Measurements from ENCODE around the gene EYA4. TPM values are rescaled to one million over a fixed set of nuclear protein-coding genes. Genes with fewer than 3 reads are reported as not detected.

Gene EYA4
- total RNA-seq, 2 experiments from 2014 or later, result not detected

DNA sequence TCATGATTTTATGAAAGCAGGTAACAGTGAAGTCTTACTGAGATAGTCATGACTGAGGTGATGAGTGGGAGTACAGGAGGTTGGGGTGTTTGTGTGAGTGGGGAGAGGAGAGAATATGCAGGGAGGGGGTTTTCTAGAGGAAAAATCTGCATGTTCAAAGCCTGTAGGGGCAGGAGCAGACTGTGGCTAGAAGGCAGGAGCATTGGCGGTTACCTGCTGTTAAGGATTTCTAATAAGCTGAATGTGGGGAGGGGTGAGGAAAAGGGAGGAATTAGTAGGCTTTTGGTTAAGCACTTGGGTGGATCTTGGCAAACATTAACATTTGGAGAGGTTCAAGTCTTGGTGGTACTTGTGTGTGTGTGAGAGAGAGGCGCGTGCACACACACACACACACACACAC is 70.8 kb downstream of the EYA4 start:
- H3K4me3 Mint-ChIP-seq, result no peak overlapping the region
- no peaks in the 10 kb centered on the region for H3K9me3 ChIP-seq (ENCODE audit: control insufficient read depth in 1 of 2, insufficient read depth in 1 of 2, low read length in 2 of 2)
- POLR2A ChIA-PET, result no interaction called here
- intact Hi-C loops (cut with DNase I, micrococcal nuclease), result no loop called here
- H3K4me1 ChIP-seq (ENCODE audit: insufficient read depth, low read length), result no peaks in the 10 kb centered on the region
- H3K9me3 Mint-ChIP-seq, result peaks cover 2% of the 10 kb centered on the region
- H3K4me1 Mint-ChIP-seq (ENCODE audit: low read depth), result no peaks in the 10 kb centered on the region
- H3K27ac ChIP-seq (ENCODE audit: low read depth in 1 of 2, low read length in 2 of 2), result no peak overlapping the region
- ATAC-seq (ENCODE audit: poor library complexity) (no peak), DNase-seq (no peak)
- H3K27me3 ChIP-seq (ENCODE audit: control insufficient read depth in 1 of 2, insufficient read depth in 2 of 2, low read length in 2 of 2), result no peaks in the 10 kb centered on the region
- no peaks in the 10 kb centered on the region for H3K36me3 ChIP-seq (ENCODE audit: insufficient read depth, low read length)
- no peak overlapping the region for H3K27ac Mint-ChIP-seq
- peaks cover 6% of the 10 kb centered on the region for H3K27me3 Mint-ChIP-seq
- TF ChIP-seq CTCF (IDR thresholded peaks at IDR 0.05), result no peak
- CTCF ChIA-PET, result no interaction called here
- H3K36me3 Mint-ChIP-seq (ENCODE audit: low read depth), result no peaks in the 10 kb centered on the region
- H3K4me3 ChIP-seq (ENCODE audit: low read length), result no peak overlapping the region

GRCh38 chr6:133313068-133313467 is 71.9 kb downstream of the EYA4 start:
- Mint-ChIP-seq H3K4me1 (ENCODE audit: low read depth) (no peaks in the 10 kb centered on the region), H3K9me3 (peaks cover under 1% of the 10 kb centered on the region), H3K4me3 (no peak overlapping the region), H3K36me3 (ENCODE audit: low read depth) (no peaks in the 10 kb centered on the region), H3K27me3 (peaks cover 6% of the 10 kb centered on the region), H3K27ac (no peak overlapping the region)
- intact Hi-C loops (cut with DNase I, micrococcal nuclease), result no loop called here
- Histone ChIP-seq H3K36me3 (ENCODE audit: insufficient read depth, low read length) (no peaks in the 10 kb centered on the region), H3K27ac (ENCODE audit: low read depth in 1 of 2, low read length in 2 of 2) (no peak overlapping the region), H3K27me3 (ENCODE audit: control insufficient read depth in 1 of 2, insufficient read depth in 2 of 2, low read length in 2 of 2) (no peaks in the 10 kb centered on the region), H3K4me3 (ENCODE audit: low read length) (no peak overlapping the region), H3K4me1 (ENCODE audit: insufficient read depth, low read length) (no peaks in the 10 kb centered on the region), H3K9me3 (ENCODE audit: control insufficient read depth in 1 of 2, insufficient read depth in 1 of 2, low read length in 2 of 2) (no peaks in the 10 kb centered on the region)
- TF ChIP-seq CTCF (IDR thresholded peaks at IDR 0.05), result no peak
- DNase-seq (no peak), ATAC-seq (ENCODE audit: poor library complexity) (no peak)
- ChIA-PET CTCF (no interaction called here), POLR2A (no interaction called here)

DNA sequence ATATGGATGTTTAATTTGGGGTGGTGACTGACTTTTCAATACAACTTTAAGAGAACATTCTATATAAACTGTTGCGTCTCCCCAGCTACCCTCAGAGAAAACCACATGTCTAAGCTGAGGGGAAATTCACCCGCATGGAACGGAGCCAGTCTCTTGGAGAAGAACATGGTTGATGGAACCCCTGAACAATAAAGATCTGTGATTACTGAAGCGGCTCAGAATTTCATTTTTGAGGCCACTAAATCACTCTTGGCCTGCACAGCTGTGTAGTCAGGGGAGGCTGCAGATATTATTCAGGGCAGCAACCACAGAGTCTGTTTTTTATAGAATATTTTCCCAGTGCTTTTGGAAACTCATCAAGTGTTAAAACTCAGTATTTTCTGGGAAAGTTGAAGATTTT is 73.8 kb downstream of the EYA4 start:
- Histone ChIP-seq H3K4me3 (ENCODE audit: low read length) (no peak overlapping the region), H3K4me1 (ENCODE audit: insufficient read depth, low read length) (no peaks in the 10 kb centered on the region), H3K27me3 (ENCODE audit: control insufficient read depth in 1 of 2, insufficient read depth in 2 of 2, low read length in 2 of 2) (no peaks in the 10 kb centered on the region), H3K36me3 (ENCODE audit: insufficient read depth, low read length) (no peaks in the 10 kb centered on the region), H3K9me3 (ENCODE audit: control insufficient read depth in 1 of 2, insufficient read depth in 1 of 2, low read length in 2 of 2) (no peaks in the 10 kb centered on the region), H3K27ac (ENCODE audit: low read depth in 1 of 2, low read length in 2 of 2) (no peak overlapping the region)
- intact Hi-C loops (cut with DNase I, micrococcal nuclease), result no loop called here
- H3K9me3 Mint-ChIP-seq, result no peaks in the 10 kb centered on the region
- DNase-seq (no peak), ATAC-seq (ENCODE audit: poor library complexity) (no peak)
- H3K4me3 Mint-ChIP-seq, result no peak overlapping the region
- no peaks in the 10 kb centered on the region for H3K4me1 Mint-ChIP-seq (ENCODE audit: low read depth)
- CTCF ChIA-PET, result no interaction called here
- POLR2A ChIA-PET, result no interaction called here
- no peak for TF ChIP-seq CTCF (IDR thresholded peaks at IDR 0.05)
- no peaks in the 10 kb centered on the region for H3K36me3 Mint-ChIP-seq (ENCODE audit: low read depth)
- no peak overlapping the region for H3K27ac Mint-ChIP-seq
- peaks cover 7% of the 10 kb centered on the region for H3K27me3 Mint-ChIP-seq
